Right ventricle myocardium inferior (tissue), 1 donor: ENCODE results near the gene NRXN3. TPM values are rescaled to one million over a fixed set of nuclear protein-coding genes. Genes with fewer than 3 reads are reported as not detected.

Experiments
- ATAC-seq: fragments of 200-7000 bp; cut with Tn5 transposase; one replicate; pipeline ENCODE4 v1.9.1; 2020; ENCODE audit warnings: mild to moderate bottlenecking, moderate library complexity
- DNase-seq: peaks from one replicate; pipeline ENCODE4 v3.0.0; 2021; ENCODE audit errors: missing footprints
- intact Hi-C: fragments of 100-400 bp; cut with DNase I; formaldehyde crosslinking; loops from one replicate; pipeline ENCODE4 v1.11.0; 2022
- total RNA-seq: library from RNA; stranded (reverse); fragmentation: NEBNext Ultra II Directional; extraction: Animal tissue kit (Norgen Biotek cat#: 25700); gene quantifications from one replicate; pipeline ENCODE4 v1.2.1, GENCODE V29; 2021
- donor health status: DM: no; HTN: yes; CAD: no; lungs with severe emphysema.

The NRXN3 gene
- total RNA-seq, 1 donor from 2014 or later = 1.4 TPM

- DNase-seq = no peak
- intact Hi-C loops = no loop called here
- ATAC-seq = no peak
These were observed 858.1 kb downstream of the NRXN3 start for GRCh38 chr14:79028281-79028680.

- intact Hi-C loops = no loop called here
- no peak for ATAC-seq
- no peak for DNase-seq
These were observed 866.3 kb downstream of the NRXN3 start for GRCh38 chr14:79036441-79036840.

- DNase-seq = no peak
- intact Hi-C loops = no loop called here
- no peak for ATAC-seq
These were observed 866.9 kb downstream of the NRXN3 start for GRCh38 chr14:79037106-79037505.

- intact Hi-C loops = no loop called here
- no peak for DNase-seq
- ATAC-seq = no peak
These were observed 867.4 kb downstream of the NRXN3 start for GRCh38 chr14:79037593-79037992.

- intact Hi-C loops = no loop called here
- ATAC-seq (no peak), DNase-seq (no peak)
These were observed 870.6 kb downstream of the NRXN3 start for GRCh38 chr14:79040790-79041189.

- intact Hi-C loops = no loop called here
- no peak for ATAC-seq
- no peak for DNase-seq
These were observed 873.2 kb downstream of the NRXN3 start for GRCh38 chr14:79043194-79043889.

GRCh38 chr14:79044894-79045624, 874.9 kb downstream of the NRXN3 start:
- DNase-seq (no peak), ATAC-seq (no peak)
- intact Hi-C loops = no loop called here

- intact Hi-C loops = no loop called here
- no peak for ATAC-seq
- DNase-seq = no peak
These were observed 880.9 kb downstream of the NRXN3 start for GRCh38 chr14:79050787-79051727.

- intact Hi-C loops = no loop called here
- no peak for DNase-seq
- ATAC-seq = no peak
These were observed 881.6 kb downstream of the NRXN3 start for GRCh38 chr14:79051742-79052141.

GRCh38 chr14:79056879-79057278, 886.7 kb downstream of the NRXN3 start:
- ATAC-seq (no peak), DNase-seq (no peak)
- intact Hi-C loops = no loop called here

- intact Hi-C loops = no loop called here
- ATAC-seq (no peak), DNase-seq (no peak)
These were observed 887.2 kb downstream of the NRXN3 start for GRCh38 chr14:79057333-79057732.

GRCh38 chr14:79062226-79062625, 892.1 kb downstream of the NRXN3 start:
- no peak for DNase-seq
- ATAC-seq = no peak
- intact Hi-C loops = no loop called here

- intact Hi-C loops = no loop called here
- no peak for DNase-seq
- no peak for ATAC-seq
These were observed 894.0 kb downstream of the NRXN3 start for GRCh38 chr14:79064214-79064613.

- ATAC-seq = no peak
- no peak for DNase-seq
- intact Hi-C loops = no loop called here
These were observed 904.3 kb downstream of the NRXN3 start for GRCh38 chr14:79074510-79074909.

GRCh38 chr14:79076428-79076827, 906.3 kb downstream of the NRXN3 start:
- ATAC-seq = no peak
- intact Hi-C loops = no loop called here

GRCh38 chr14:79077096-79077495, 906.9 kb downstream of the NRXN3 start:
- intact Hi-C loops = no loop called here
- DNase-seq (no peak), ATAC-seq (no peak)

More at GRCh38 chr14:79076428-79076827, 906.3 kb downstream of the NRXN3 start:
- no peak for DNase-seq

GRCh38 chr14:79080040-79080439, 909.9 kb downstream of the NRXN3 start:
- no peak for ATAC-seq
- intact Hi-C loops = no loop called here

GRCh38 chr14:79082883-79083282, 912.7 kb downstream of the NRXN3 start:
- DNase-seq (no peak), ATAC-seq (no peak)
- intact Hi-C loops = no loop called here

More at GRCh38 chr14:79080040-79080439, 909.9 kb downstream of the NRXN3 start:
- DNase-seq = no peak

GRCh38 chr14:79083356-79083755, 913.2 kb downstream of the NRXN3 start:
- intact Hi-C loops = no loop called here
- ATAC-seq (no peak), DNase-seq (no peak)
